ENCODE results near the gene ARHGAP44.

GRCh38 chr17:12743046-12743445, 46.3 kb upstream of the ARHGAP44 start:
- TF ChIP-seq CTCF (IDR thresholded peaks at IDR 0.05; ENCODE audit: poor library complexity, severe bottlenecking) (no peak), POLR2AphosphoS5 (IDR thresholded peaks at IDR 0.05) (no peak), EP300 (conservative IDR thresholded peaks at IDR 0.05; ENCODE audit: poor library complexity, severe bottlenecking) (no peak), EZH2 (IDR thresholded peaks at IDR 0.05; ENCODE audit: borderline replicate concordance, insufficient read depth, low read length, poor library complexity, severe bottlenecking) (no peak)
